H9 (cell line): Measurements from ENCODE around the gene PHACTR1. TPM values are rescaled to one million over a fixed set of nuclear protein-coding genes. Genes with fewer than 3 reads are reported as not detected.

Experiments
- DNase-seq: peaks from one replicate; pipeline ENCODE4 v3.0.0-alpha.2; 2017
- H2AFZ ChIP-seq: one replicate; pipeline ENCODE4 v1.6.1; 2013; ENCODE audit warnings: mild to moderate bottlenecking, low read length, control low read depth, moderate library complexity
- H2AK5ac ChIP-seq: 2 replicates; pipeline ENCODE4 v1.6.1; 2013; ENCODE audit warnings: low read length, control low read depth, mixed read lengths; ENCODE audit not compliant: insufficient read length
- H2BK120ac ChIP-seq: one replicate; pipeline ENCODE4 v1.6.1; 2013; ENCODE audit warnings: low read depth, mild to moderate bottlenecking, low read length, control low read depth, inconsistent platforms; ENCODE audit not compliant: poor library complexity, severe bottlenecking
- H2BK12ac ChIP-seq: 2 replicates; pipeline ENCODE4 v1.6.1; 2013; ENCODE audit warnings: low read length, control low read depth, mixed read lengths, low read depth; ENCODE audit not compliant: insufficient read length
- H2BK15ac ChIP-seq: 2 replicates; pipeline ENCODE4 v1.6.1; 2013; ENCODE audit warnings: low read depth, low read length, control low read depth
- H2BK20ac ChIP-seq: one replicate; pipeline ENCODE4 v1.6.1; 2013; ENCODE audit warnings: low read depth, mild to moderate bottlenecking, low read length, control low read depth, inconsistent platforms; ENCODE audit not compliant: poor library complexity, severe bottlenecking
- H2BK5ac ChIP-seq: 2 replicates; pipeline ENCODE4 v1.6.1; 2013; ENCODE audit warnings: low read length, control low read depth, mixed read lengths; ENCODE audit not compliant: insufficient read length
- H3K14ac ChIP-seq: 2 replicates; pipeline ENCODE4 v1.6.1; 2013; ENCODE audit warnings: low read length, control low read depth; ENCODE audit not compliant: insufficient read depth
- H3K18ac ChIP-seq: 2 replicates; pipeline ENCODE4 v1.6.1; 2013; ENCODE audit warnings: low read depth, mild to moderate bottlenecking, mixed read lengths, low read length, control low read depth; ENCODE audit not compliant: insufficient read length
- H3K23ac ChIP-seq: 2 replicates; pipeline ENCODE4 v1.6.1; 2013; ENCODE audit warnings: low read length, control low read depth, mixed read lengths, low read depth; ENCODE audit not compliant: insufficient read length
- H3K23me2 ChIP-seq: 2 replicates; pipeline ENCODE4 v1.6.1; 2013; ENCODE audit warnings: low read depth, mild to moderate bottlenecking, mixed read lengths, low read length, control low read depth; ENCODE audit not compliant: insufficient read length, poor library complexity, severe bottlenecking
- H3K27ac ChIP-seq: 2 replicates; pipeline ENCODE4 v1.5.1; 2013; ENCODE audit warnings: low read length, control low read depth, mixed read lengths, low read depth; ENCODE audit not compliant: insufficient read length
- H3K27me3 ChIP-seq: 2 replicates; pipeline ENCODE4 v1.6.1; 2013; ENCODE audit warnings: low read length, control low read depth, inconsistent platforms; ENCODE audit not compliant: insufficient read depth
- H3K4ac ChIP-seq: 2 replicates; pipeline ENCODE4 v1.6.1; 2013; ENCODE audit warnings: low read depth, mild to moderate bottlenecking, control low read depth, inconsistent platforms, low read length, moderate library complexity
- H3K4me1 ChIP-seq: 2 replicates; pipeline ENCODE4 v1.6.1; 2013; ENCODE audit warnings: low read length, control low read depth, inconsistent platforms; ENCODE audit not compliant: insufficient read depth
- H3K4me2 ChIP-seq: 2 replicates; pipeline ENCODE4 v1.6.1; 2013; ENCODE audit warnings: low read length, control low read depth, mixed read lengths; ENCODE audit not compliant: insufficient read length, insufficient read depth
- H3K56ac ChIP-seq: 2 replicates; pipeline ENCODE4 v1.6.1; 2013; ENCODE audit warnings: low read depth, mild to moderate bottlenecking, mixed read lengths, low read length, control low read depth; ENCODE audit not compliant: insufficient read length
- H3K79me1 ChIP-seq: 2 replicates; pipeline ENCODE4 v1.6.1; 2013; ENCODE audit warnings: low read depth, mild to moderate bottlenecking, moderate library complexity, low read length, control low read depth, inconsistent platforms; ENCODE audit not compliant: insufficient read depth, poor library complexity, severe bottlenecking
- H3K79me2 ChIP-seq: 2 replicates; pipeline ENCODE4 v1.6.1; 2013; ENCODE audit warnings: low read length, control low read depth, inconsistent platforms; ENCODE audit not compliant: insufficient read depth
- H3K9ac ChIP-seq: 2 replicates; pipeline ENCODE4 v1.6.1; 2013; ENCODE audit warnings: low read length, control low read depth, mixed read lengths; ENCODE audit not compliant: insufficient read length; ENCODE audit errors: extremely low read depth
- H3K9me3 ChIP-seq: one replicate; pipeline ENCODE4 v1.6.1; 2013; ENCODE audit warnings: low read depth, low read length, inconsistent platforms; ENCODE audit not compliant: control insufficient read depth
- H3T11ph ChIP-seq: one replicate; pipeline ENCODE4 v1.6.1; 2013; ENCODE audit warnings: mild to moderate bottlenecking, low read length, control low read depth, inconsistent platforms
- H4K20me1 ChIP-seq: one replicate; pipeline ENCODE4 v1.6.1; 2013; ENCODE audit not compliant: control insufficient read depth, insufficient read length, insufficient read depth
- H4K5ac ChIP-seq: 2 replicates; pipeline ENCODE4 v1.6.1; 2013; ENCODE audit warnings: low read depth, mild to moderate bottlenecking, mixed read lengths, low read length, control low read depth; ENCODE audit not compliant: insufficient read length
- H4K8ac ChIP-seq: replicated peaks from 2 replicates; pipeline ENCODE4 v1.6.1; 2013; ENCODE audit warnings: low read length, control low read depth, mixed read lengths, low read depth; ENCODE audit not compliant: insufficient read length
- H4K91ac ChIP-seq: 2 replicates; pipeline ENCODE4 v1.6.1; 2013; ENCODE audit warnings: low read depth, mild to moderate bottlenecking, moderate library complexity, mixed read lengths, low read length, control low read depth; ENCODE audit not compliant: insufficient read length
- H3K27ac Mint-ChIP-seq, 3 experiments: 2 replicates in 2 of 3; 3 replicates in 1 of 3; pipeline ENCODE4 v1.8.0; 2020 to 2021; ENCODE audit warnings: mixed read lengths in 3 of 3, mild to moderate bottlenecking in 1 of 3, moderate library complexity in 1 of 3
- H3K27me3 Mint-ChIP-seq: 2 replicates; pipeline ENCODE4 v1.8.0; 2021; ENCODE audit warnings: low read depth, mild to moderate bottlenecking, moderate library complexity, mixed read lengths
- H3K36me3 Mint-ChIP-seq, 3 experiments: 2 replicates in 2 of 3; 3 replicates in 1 of 3; pipeline ENCODE4 v1.8.0; 2020 to 2021; ENCODE audit warnings: low read depth in 3 of 3, mixed read lengths in 3 of 3; ENCODE audit not compliant: insufficient read depth in 1 of 3
- H3K4me1 Mint-ChIP-seq, 2 experiments: 2 replicates each; pipeline ENCODE4 v1.8.0; 2020; ENCODE audit warnings: mixed read lengths in 2 of 2
- H3K4me3 Mint-ChIP-seq, 2 experiments: 2 replicates in 1 of 2; 3 replicates in 1 of 2; pipeline ENCODE4 v1.8.0; 2020 to 2021; ENCODE audit warnings: mild to moderate bottlenecking in 2 of 2, mixed read lengths in 2 of 2, moderate library complexity in 1 of 2
- H3K9me3 Mint-ChIP-seq, 2 experiments: 2 replicates in 1 of 2; 3 replicates in 1 of 2; pipeline ENCODE4 v1.8.0; 2020; ENCODE audit warnings: mild to moderate bottlenecking in 2 of 2, mixed read lengths in 2 of 2, moderate library complexity in 1 of 2
- WGBS: extraction: QIAGEN DNeasy Blood & Tissue Kit; methylation state at CpG from one replicate; pipeline ENCODE4 v1.1.7; 2013; ENCODE audit warnings: missing lambda C conversion rate, low lambda C conversion rate, mixed read lengths; ENCODE audit not compliant: insufficient read length; ENCODE audit errors: extremely low coverage; 5-methylcytosine and 5-hydroxymethylcytosine counted together
- total RNA-seq: library from RNA; stranded (reverse); gene quantifications from 2 replicates; pipeline ENCODE4 v1.2.1, GENCODE V29; 2021
- TF ChIP-seq, protein P1 (sequence below): fragments of 200-600 bp; sonication (generic); conservative IDR thresholded peaks from 3 replicates; pipeline ENCODE4 v1.8.0; 2021; ENCODE audit warnings: antibody characterized with exemption, mild to moderate bottlenecking

The PHACTR1 gene
- total RNA-seq, 1 experiment from 2014 or later, result 15.9 TPM

DNA sequence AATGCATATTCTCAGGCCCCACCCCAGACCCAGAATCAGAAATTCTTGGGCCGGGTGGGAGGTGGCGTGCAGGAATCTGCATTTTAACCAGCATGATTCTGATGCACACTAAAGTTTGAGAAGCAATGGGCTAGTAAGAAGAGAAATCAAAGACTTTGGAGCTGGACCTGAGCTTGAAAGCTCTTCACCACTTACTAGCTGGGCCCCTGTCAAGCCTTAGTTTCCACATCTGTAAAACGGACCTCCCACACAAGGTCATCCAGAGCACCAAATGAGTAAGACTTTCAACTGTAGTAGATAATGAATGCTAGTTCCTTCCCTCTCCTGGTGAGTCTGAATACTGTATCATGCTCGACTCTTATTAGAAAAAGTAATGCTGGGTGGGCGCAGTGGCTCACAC, 524.8 kb downstream of the PHACTR1 start:
- no peaks in the 10 kb centered on the region for H4K20me1 ChIP-seq

More for the DNA sequence above, 524.8 kb downstream of the PHACTR1 start:
- Histone ChIP-seq H2BK120ac (no peak overlapping the region), H3K14ac (no peak overlapping the region), H3K27me3 (no peaks in the 10 kb centered on the region), H2AFZ (no peak overlapping the region), H3K79me2 (no peaks in the 10 kb centered on the region), H3K23me2 (no peaks in the 10 kb centered on the region), H2BK12ac (no peak overlapping the region), H2BK20ac (no peak overlapping the region), H3K4ac (no peak overlapping the region), H3K9me3 (peaks cover 5% of the 10 kb centered on the region), H4K5ac (no peak overlapping the region), H4K8ac (no peak overlapping the region), H2BK15ac (no peak overlapping the region), H3K4me1 (no peaks in the 10 kb centered on the region), H3K23ac (no peak overlapping the region), H2BK5ac (no peak overlapping the region), H3K9ac (no peak overlapping the region), H4K91ac (no peak overlapping the region), H3K79me1 (no peaks in the 10 kb centered on the region), H3K4me2 (no peak overlapping the region), H2AK5ac (no peak overlapping the region), H3K56ac (no peak overlapping the region), H3K18ac (no peak overlapping the region), H3T11ph (no peak overlapping the region), H3K27ac (no peak overlapping the region)
- Mint-ChIP-seq H3K4me1 (peaks cover 12 to 18% of the 10 kb centered on the region in 2 experiments), H3K27ac (no peak overlapping the region), H3K36me3 (peaks cover 5 to 8% (median 6%) of the 10 kb centered on the region in 3 experiments; a peak in 5 of 7 replicates), H3K4me3 (no peak overlapping the region), H3K9me3 (peaks cover 6 to 7% of the 10 kb centered on the region in 2 experiments; a peak in 3 of 5 replicates), H3K27me3 (no peaks in the 10 kb centered on the region)
- DNase-seq, result no peak
- no CpG with 5 or more reads among the region's 5 CpGs for WGBS
- TF ChIP-seq, protein P1, sequence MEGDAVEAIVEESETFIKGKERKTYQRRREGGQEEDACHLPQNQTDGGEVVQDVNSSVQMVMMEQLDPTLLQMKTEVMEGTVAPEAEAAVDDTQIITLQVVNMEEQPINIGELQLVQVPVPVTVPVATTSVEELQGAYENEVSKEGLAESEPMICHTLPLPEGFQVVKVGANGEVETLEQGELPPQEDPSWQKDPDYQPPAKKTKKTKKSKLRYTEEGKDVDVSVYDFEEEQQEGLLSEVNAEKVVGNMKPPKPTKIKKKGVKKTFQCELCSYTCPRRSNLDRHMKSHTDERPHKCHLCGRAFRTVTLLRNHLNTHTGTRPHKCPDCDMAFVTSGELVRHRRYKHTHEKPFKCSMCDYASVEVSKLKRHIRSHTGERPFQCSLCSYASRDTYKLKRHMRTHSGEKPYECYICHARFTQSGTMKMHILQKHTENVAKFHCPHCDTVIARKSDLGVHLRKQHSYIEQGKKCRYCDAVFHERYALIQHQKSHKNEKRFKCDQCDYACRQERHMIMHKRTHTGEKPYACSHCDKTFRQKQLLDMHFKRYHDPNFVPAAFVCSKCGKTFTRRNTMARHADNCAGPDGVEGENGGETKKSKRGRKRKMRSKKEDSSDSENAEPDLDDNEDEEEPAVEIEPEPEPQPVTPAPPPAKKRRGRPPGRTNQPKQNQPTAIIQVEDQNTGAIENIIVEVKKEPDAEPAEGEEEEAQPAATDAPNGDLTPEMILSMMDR, result no peak
